GM12872 (cell line): Measurements from ENCODE around the gene SH2D7.

ENCODE experiments used
- CTCF ChIP-seq: IDR thresholded peaks from 3 replicates; pipeline ENCODE4 v1.5.1; 2011; ENCODE audit warnings: low read depth, mild to moderate bottlenecking, low read length, moderate library complexity; ENCODE audit not compliant: insufficient read depth

SH2D7 gene

GRCh38 chr15:78055919-78056713 is 36.2 kb upstream of the SH2D7 start:
- no peak for TF ChIP-seq CTCF

- no peak for TF ChIP-seq CTCF
Measured at GRCh38 chr15:78056714-78057269, 35.6 kb upstream of the SH2D7 start.

GRCh38 chr15:78057803-78058202 is 34.6 kb upstream of the SH2D7 start:
- TF ChIP-seq CTCF = no peak

DNA sequence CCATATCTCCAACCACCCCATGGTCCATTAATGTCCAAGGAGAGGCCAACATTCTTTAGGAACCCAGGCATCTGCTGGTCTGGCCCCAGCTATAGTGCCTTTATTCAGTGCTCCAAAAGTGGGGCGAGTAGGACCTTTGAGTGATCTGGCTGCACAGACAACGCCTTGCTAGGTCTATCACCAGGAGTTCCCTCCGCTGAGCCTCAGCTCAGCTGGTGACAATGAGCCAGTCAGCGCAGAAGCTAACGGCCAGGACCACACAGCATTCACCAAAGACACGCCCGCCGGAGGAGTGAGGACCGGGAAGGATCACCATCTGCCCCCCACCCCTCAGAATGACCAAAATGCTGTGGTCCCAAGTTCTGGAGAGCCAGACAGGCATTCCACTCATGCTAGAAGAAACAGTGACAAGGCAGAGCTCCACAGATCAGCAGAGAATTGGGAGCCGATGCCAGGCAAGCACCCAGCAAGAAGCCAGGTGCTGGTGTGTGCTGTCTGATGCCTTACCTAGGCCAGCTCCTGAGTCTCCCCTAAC is 33.9 kb upstream of the SH2D7 start:
- TF ChIP-seq CTCF = no peak

GRCh38 chr15:78059110-78059839 is 33.1 kb upstream of the SH2D7 start:
- no peak for TF ChIP-seq CTCF

GRCh38 chr15:78060232-78060631 is 32.1 kb upstream of the SH2D7 start:
- no peak for TF ChIP-seq CTCF

GRCh38 chr15:78061963-78062427 is 30.4 kb upstream of the SH2D7 start:
- TF ChIP-seq CTCF = no peak
